Uterus (tissue), 4 donors: Measurements from ENCODE around the gene SPTLC1. TPM values are rescaled to one million over a fixed set of nuclear protein-coding genes. Genes with fewer than 3 reads are reported as not detected.
"Not testable (repeated sequence)": the region's sequence is repeated elsewhere in the genome, so short reads cannot be mapped to it uniquely, and the experiment has no call there.

ENCODE experiments used
- DNase-seq, 2 donors: peaks; one replicate each; pipeline ENCODE4 v3.0.0-alpha.2; 2019 to 2020
- H3K27ac ChIP-seq, 2 donors: fragments of 200-600 bp; sonication (generic); 1 replicate in 1 of 2; 2 replicates in 1 of 2; pipeline ENCODE4 v1.5.1; 2016 to 2018
- H3K27me3 ChIP-seq, 2 donors: fragments of 200-600 bp; sonication (generic); one replicate each; pipeline ENCODE4 v1.5.1; 2018 to 2019; ENCODE audit warnings: control low read depth in 1 of 2
- H3K36me3 ChIP-seq, 2 donors: fragments of 200-600 bp; sonication (generic); one replicate each; pipeline ENCODE4 v1.5.1; 2019; ENCODE audit warnings: control low read depth in 1 of 2
- H3K4me1 ChIP-seq, 2 donors: fragments of 200-600 bp; sonication (generic); one replicate each; pipeline ENCODE4 v1.5.1; 2018 to 2019; ENCODE audit warnings: control low read depth in 1 of 2
- H3K4me3 ChIP-seq, 2 donors: fragments of 200-600 bp; sonication (generic); 1 replicate in 1 of 2; 2 replicates in 1 of 2; pipeline ENCODE4 v1.5.1; 2018 to 2019; ENCODE audit warnings: mild to moderate bottlenecking in 1 of 2
- H3K9me3 ChIP-seq, 2 donors: fragments of 200-600 bp; sonication (generic); one replicate each; pipeline ENCODE4 v1.5.1; 2019; ENCODE audit warnings: control low read depth in 1 of 2
- CTCF ChIP-seq, 4 experiments: fragments of 200-600 bp in 2 of 4; fragments of 450-650 bp in 2 of 4; sonication (generic) in 2 of 4; IDR thresholded peaks; one replicate each; pipeline ENCODE4 v1.5.1; 2016 to 2019; ENCODE audit warnings: antibody characterized with exemption in 4 of 4, mild to moderate bottlenecking in 2 of 4, moderate library complexity in 1 of 4
- POLR2A ChIP-seq, 2 donors: fragments of 450-650 bp; IDR thresholded peaks; one replicate each; pipeline ENCODE4 v1.6.1; 2016; ENCODE audit warnings: antibody characterized with exemption in 2 of 2, mild to moderate bottlenecking in 1 of 2, moderate library complexity in 1 of 2
- intact Hi-C: fragments of 100-400 bp; cut with DNase I; formaldehyde crosslinking; loops from one replicate; pipeline ENCODE4 v1.15.1; 2023; ENCODE audit warnings: low total_unique reads
- total RNA-seq, 4 donors: library from RNA; depleted of rRNA in 3 of 4; stranded (reverse); fragments of >200 nt in 3 of 4; gene quantifications; one replicate each; pipeline versions ENCODE4 v1.1.0 to v1.2.4, GENCODE V29; 2014 to 2023
- donor health status: DM: yes; HTN: yes; CAD: no.

SPTLC1 gene
- total RNA-seq, 4 donors from 2014 or later = 42.9 to 153 (median 70.8) TPM

- no peak for DNase-seq
- no peaks in the 10 kb centered on the region for H3K4me1 ChIP-seq
- H3K27ac ChIP-seq = no peak overlapping the region
- H3K27me3 ChIP-seq = no peaks in the 10 kb centered on the region
- H3K9me3 ChIP-seq = no peaks in the 10 kb centered on the region
- intact Hi-C loops = no loop called here
- H3K4me3 ChIP-seq = no peak overlapping the region
- TF ChIP-seq CTCF (IDR thresholded peaks at IDR 0.05) (no peak), POLR2A (IDR thresholded peaks at IDR 0.05) (no peak)
- no peaks in the 10 kb centered on the region for H3K36me3 ChIP-seq
These were observed 84.8 kb downstream of the SPTLC1 start for GRCh38 chr9:92030367-92030766.

GRCh38 chr9:92029553-92029952 lies 85.7 kb downstream of the SPTLC1 start:
- no peak overlapping the region for H3K4me3 ChIP-seq
- H3K9me3 ChIP-seq = no peaks in the 10 kb centered on the region
- intact Hi-C loops = no loop called here
- DNase-seq = no peak
- no peaks in the 10 kb centered on the region for H3K27me3 ChIP-seq
- no peaks in the 10 kb centered on the region for H3K4me1 ChIP-seq
- TF ChIP-seq CTCF (IDR thresholded peaks at IDR 0.05) (no peak), POLR2A (IDR thresholded peaks at IDR 0.05) (no peak)
- no peak overlapping the region for H3K27ac ChIP-seq
- no peaks in the 10 kb centered on the region for H3K36me3 ChIP-seq

GRCh38 chr9:92026206-92027002 lies 88.8 kb downstream of the SPTLC1 start:
- Histone ChIP-seq H3K9me3 (no peaks in the 10 kb centered on the region), H3K4me1 (no peaks in the 10 kb centered on the region), H3K27ac (no peak overlapping the region), H3K27me3 (no peaks in the 10 kb centered on the region), H3K4me3 (no peak overlapping the region), H3K36me3 (no peaks in the 10 kb centered on the region)
- intact Hi-C loops = no loop called here
- no peak for DNase-seq
- TF ChIP-seq CTCF (IDR thresholded peaks at IDR 0.05) (no peak), POLR2A (IDR thresholded peaks at IDR 0.05) (no peak)

- DNase-seq, H3K4me3 ChIP-seq, H3K4me1 ChIP-seq, H3K36me3 ChIP-seq, intact Hi-C loops, H3K27me3 ChIP-seq, H3K9me3 ChIP-seq, H3K27ac ChIP-seq: not testable (repeated sequence)
These were observed 93.2 kb downstream of the SPTLC1 start for GRCh38 chr9:92021785-92022541.

GRCh38 chr9:92019658-92020057 lies 95.6 kb downstream of the SPTLC1 start:
- Histone ChIP-seq H3K27ac (no peak overlapping the region), H3K9me3 (peaks cover 0 to 3% of the 10 kb centered on the region in 2 donors), H3K4me3 (no peak overlapping the region), H3K4me1 (no peaks in the 10 kb centered on the region), H3K36me3 (no peaks in the 10 kb centered on the region), H3K27me3 (no peaks in the 10 kb centered on the region)
- TF ChIP-seq CTCF (IDR thresholded peaks at IDR 0.05) (no peak), POLR2A (IDR thresholded peaks at IDR 0.05) (no peak)
- intact Hi-C loops = no loop called here
- no peak for DNase-seq
